Trophoblast cell (in vitro differentiated cells and primary cell): ENCODE data around the gene IVNS1ABP.

ENCODE experiments used
- DNase-seq, 2 donors: peaks; one replicate each; pipeline ENCODE4 v3.0.0-alpha.2; 2016
- H2AFZ ChIP-seq: 2 replicates; pipeline ENCODE4 v1.6.1; 2013; ENCODE audit warnings: low read length, moderate library complexity, mild to moderate bottlenecking; ENCODE audit not compliant: insufficient read depth, poor library complexity
- H2AK5ac ChIP-seq: 2 replicates; pipeline ENCODE4 v1.6.1; 2013; ENCODE audit warnings: mild to moderate bottlenecking, low read length
- H2BK120ac ChIP-seq: 2 replicates; pipeline ENCODE4 v1.6.1; 2013; ENCODE audit warnings: low read length, mild to moderate bottlenecking, moderate library complexity; ENCODE audit not compliant: insufficient read depth, poor library complexity
- H2BK12ac ChIP-seq: 2 replicates; pipeline ENCODE4 v1.6.1; 2013; ENCODE audit warnings: mild to moderate bottlenecking, low read length, moderate library complexity
- H2BK5ac ChIP-seq: 2 replicates; pipeline ENCODE4 v1.6.1; 2013; ENCODE audit warnings: low read length, low read depth, moderate library complexity, mild to moderate bottlenecking; ENCODE audit not compliant: poor library complexity
- H3K14ac ChIP-seq: 2 replicates; pipeline ENCODE4 v1.6.1; 2013; ENCODE audit warnings: mild to moderate bottlenecking, low read length
- H3K18ac ChIP-seq: 2 replicates; pipeline ENCODE4 v1.6.1; 2013; ENCODE audit warnings: mild to moderate bottlenecking, low read length
- H3K23ac ChIP-seq: 2 replicates; pipeline ENCODE4 v1.6.1; 2013; ENCODE audit warnings: low read length
- H3K27ac ChIP-seq: 2 replicates; pipeline ENCODE4 v1.5.1; 2013; ENCODE audit warnings: low read depth, mild to moderate bottlenecking, inconsistent platforms, low read length, moderate library complexity
- H3K27me3 ChIP-seq: 2 replicates; pipeline ENCODE4 v1.6.1; 2013; ENCODE audit warnings: inconsistent platforms, mild to moderate bottlenecking, low read length, moderate library complexity; ENCODE audit not compliant: insufficient read depth
- H3K36me3 ChIP-seq, 2 experiments: 1 replicate in 1 of 2; 2 replicates in 1 of 2; pipeline ENCODE4 v1.6.1; 2013; ENCODE audit warnings: low read length in 2 of 2, mild to moderate bottlenecking in 2 of 2, moderate library complexity in 1 of 2; ENCODE audit not compliant: insufficient read depth in 2 of 2, control insufficient read depth in 1 of 2
- H3K4ac ChIP-seq: 2 replicates; pipeline ENCODE4 v1.6.1; 2013; ENCODE audit warnings: low read depth, mild to moderate bottlenecking, low read length, moderate library complexity
- H3K4me1 ChIP-seq, 2 experiments: 1 replicate in 1 of 2; 2 replicates in 1 of 2; pipeline ENCODE4 v1.6.1; 2013; ENCODE audit warnings: low read length in 2 of 2, mild to moderate bottlenecking in 2 of 2, moderate library complexity in 1 of 2; ENCODE audit not compliant: insufficient read depth in 2 of 2, control insufficient read depth in 1 of 2
- H3K4me2 ChIP-seq: 2 replicates; pipeline ENCODE4 v1.6.1; 2013; ENCODE audit warnings: inconsistent platforms, mild to moderate bottlenecking, low read length, moderate library complexity
- H3K4me3 ChIP-seq: 2 replicates; pipeline ENCODE4 v1.5.1; 2013; ENCODE audit warnings: mild to moderate bottlenecking, low read depth, low read length, inconsistent platforms
- H3K79me1 ChIP-seq: one replicate; pipeline ENCODE4 v1.6.1; 2013; ENCODE audit warnings: low read length
- H3K79me2 ChIP-seq: 2 replicates; pipeline ENCODE4 v1.6.1; 2013; ENCODE audit warnings: low read length, mild to moderate bottlenecking; ENCODE audit not compliant: control insufficient read depth, insufficient read depth, poor library complexity
- H3K9ac ChIP-seq: 2 replicates; pipeline ENCODE4 v1.6.1; 2013; ENCODE audit warnings: mild to moderate bottlenecking, low read length
- H3K9me3 ChIP-seq: 2 replicates; pipeline ENCODE4 v1.6.1; 2013; ENCODE audit warnings: low read depth, mild to moderate bottlenecking, control low read depth, inconsistent platforms, low read length; ENCODE audit not compliant: insufficient read depth
- H4K12ac ChIP-seq: 2 replicates; pipeline ENCODE4 v1.6.1; 2013; ENCODE audit warnings: low read depth, mild to moderate bottlenecking, low read length, moderate library complexity
- H4K8ac ChIP-seq: 2 replicates; pipeline ENCODE4 v1.6.1; 2013; ENCODE audit warnings: low read depth, mild to moderate bottlenecking, low read length, moderate library complexity
- H4K91ac ChIP-seq: one replicate; pipeline ENCODE4 v1.6.1; 2013; ENCODE audit warnings: low read depth, mild to moderate bottlenecking, low read length, moderate library complexity
- WGBS: extraction: QIAGEN DNeasy Blood & Tissue Kit; methylation state at CpG from one replicate; pipeline ENCODE4 v1.1.7; 2013; ENCODE audit warnings: missing lambda C conversion rate; ENCODE audit not compliant: insufficient read length, insufficient coverage; ENCODE audit errors: extremely low coverage; 5-methylcytosine and 5-hydroxymethylcytosine counted together

The IVNS1ABP gene

GRCh38 chr1:185265314-185265713 is 51.7 kb downstream of the IVNS1ABP start:
- no CpG with 5 or more reads among the region's 4 CpGs for WGBS
- no peak for DNase-seq
- Histone ChIP-seq H3K4ac (no peak overlapping the region), H3K27ac (no peak overlapping the region), H3K14ac (no peak overlapping the region), H3K27me3 (no peaks in the 10 kb centered on the region), H2AK5ac (no peak overlapping the region), H4K91ac (no peak overlapping the region), H3K9me3 (no peaks in the 10 kb centered on the region), H2BK120ac (no peak overlapping the region), H3K23ac (no peak overlapping the region), H2AFZ (no peak overlapping the region), H3K4me3 (no peak overlapping the region), H2BK12ac (no peak overlapping the region), H3K4me1 (no peaks in the 10 kb centered on the region), H4K12ac (no peak overlapping the region), H4K8ac (no peak overlapping the region), H3K18ac (no peak overlapping the region), H3K4me2 (no peak overlapping the region), H3K79me1 (no peaks in the 10 kb centered on the region), H2BK5ac (no peak overlapping the region), H3K79me2 (no peaks in the 10 kb centered on the region), H3K9ac (no peak overlapping the region), H3K36me3 (no peaks in the 10 kb centered on the region)

GRCh38 chr1:185263780-185264179 is 53.3 kb downstream of the IVNS1ABP start:
- Histone ChIP-seq H3K23ac (no peak overlapping the region), H3K4ac (no peak overlapping the region), H3K4me2 (no peak overlapping the region), H3K27me3 (no peaks in the 10 kb centered on the region), H2BK12ac (no peak overlapping the region), H3K36me3 (no peaks in the 10 kb centered on the region), H3K14ac (no peak overlapping the region), H2BK120ac (no peak overlapping the region), H4K12ac (no peak overlapping the region), H2BK5ac (no peak overlapping the region), H3K9me3 (no peaks in the 10 kb centered on the region), H4K91ac (no peak overlapping the region), H2AK5ac (no peak overlapping the region), H3K79me2 (no peaks in the 10 kb centered on the region), H3K79me1 (no peaks in the 10 kb centered on the region), H3K4me1 (no peaks in the 10 kb centered on the region), H3K27ac (no peak overlapping the region), H3K18ac (no peak overlapping the region), H4K8ac (no peak overlapping the region), H3K9ac (no peak overlapping the region), H2AFZ (no peak overlapping the region), H3K4me3 (no peak overlapping the region)
- no peak for DNase-seq
- WGBS, result no CpG with 5 or more reads among the region's 1 CpG

GRCh38 chr1:185263292-185263691 is 53.8 kb downstream of the IVNS1ABP start:
- no peak overlapping the region for H3K4me2 ChIP-seq
- no peak overlapping the region for H4K91ac ChIP-seq
- H3K14ac ChIP-seq, result no peak overlapping the region
- no peak overlapping the region for H3K18ac ChIP-seq
- no peak overlapping the region for H3K4ac ChIP-seq
- H3K4me1 ChIP-seq, result no peaks in the 10 kb centered on the region
- H3K9me3 ChIP-seq, result no peaks in the 10 kb centered on the region
- H3K27ac ChIP-seq, result no peak overlapping the region
- WGBS, result no CpG with 5 or more reads among the region's 3 CpGs
- no peaks in the 10 kb centered on the region for H3K27me3 ChIP-seq
- H3K79me1 ChIP-seq, result no peaks in the 10 kb centered on the region
- no peak overlapping the region for H2AFZ ChIP-seq
- no peaks in the 10 kb centered on the region for H3K79me2 ChIP-seq
- H4K8ac ChIP-seq, result no peak overlapping the region
- no peak overlapping the region for H2BK12ac ChIP-seq
- no peak overlapping the region for H2BK5ac ChIP-seq
- H3K4me3 ChIP-seq, result no peak overlapping the region
- no peak overlapping the region for H3K23ac ChIP-seq
- H2BK120ac ChIP-seq, result no peak overlapping the region
- no peak overlapping the region for H2AK5ac ChIP-seq
- H3K36me3 ChIP-seq, result no peaks in the 10 kb centered on the region
- no peak overlapping the region for H4K12ac ChIP-seq
- no peak overlapping the region for H3K9ac ChIP-seq
- no peak for DNase-seq

GRCh38 chr1:185262151-185262550 is 54.9 kb downstream of the IVNS1ABP start:
- H3K9me3 ChIP-seq, result no peaks in the 10 kb centered on the region
- H2BK5ac ChIP-seq, result no peak overlapping the region
- H3K36me3 ChIP-seq, result no peaks in the 10 kb centered on the region
- H4K12ac ChIP-seq, result no peak overlapping the region
- H3K4ac ChIP-seq, result no peak overlapping the region
- H3K23ac ChIP-seq, result no peak overlapping the region
- no peak overlapping the region for H2AFZ ChIP-seq
- H2BK120ac ChIP-seq, result no peak overlapping the region
- no peak overlapping the region for H2BK12ac ChIP-seq
- DNase-seq, result peak; percentile 51 to 82
- H3K14ac ChIP-seq, result no peak overlapping the region
- no peak overlapping the region for H3K4me2 ChIP-seq
- H3K27ac ChIP-seq, result no peak overlapping the region
- no peak overlapping the region for H3K4me3 ChIP-seq
- no peaks in the 10 kb centered on the region for H3K4me1 ChIP-seq
- WGBS, result no CpG with 5 or more reads among the region's 1 CpG
- no peak overlapping the region for H2AK5ac ChIP-seq
- no peak overlapping the region for H4K8ac ChIP-seq
- no peaks in the 10 kb centered on the region for H3K27me3 ChIP-seq
- H3K79me2 ChIP-seq, result no peaks in the 10 kb centered on the region
- no peak overlapping the region for H3K18ac ChIP-seq
- no peak overlapping the region for H3K9ac ChIP-seq
- no peak overlapping the region for H4K91ac ChIP-seq
- peaks cover 3% of the 10 kb centered on the region for H3K79me1 ChIP-seq
